ENCODE measurements around the gene LDLRAD4. TPM values are rescaled to one million over a fixed set of nuclear protein-coding genes. Genes with fewer than 3 reads are reported as not detected.

Gene LDLRAD4
- polyA plus RNA-seq, 1 experiment = not detected

- no peaks in the 10 kb centered on the region for H3K9me3 ChIP-seq (ENCODE audit: control insufficient read depth, insufficient read depth, low read length)
- ChIA-PET CTCF (no interaction called here), POLR2A (no interaction called here)
- no peak overlapping the region for H3K27ac ChIP-seq (ENCODE audit: low read depth, low read length)
- no peak for TF ChIP-seq CTCF (IDR thresholded peaks at IDR 0.05; ENCODE audit: low read depth, low read length)
- DNase-seq (ENCODE audit: low read depth, low spot score) = no peak
- H3K27me3 ChIP-seq (ENCODE audit: control insufficient read depth, insufficient read depth, low read length) = no peaks in the 10 kb centered on the region
- no peak overlapping the region for H3K4me3 ChIP-seq (ENCODE audit: low read depth, low read length)
Observed at GRCh38 chr18:13563390-13563805, 344.8 kb downstream of the LDLRAD4 start.

GRCh38 chr18:13564579-13564978 lies 346.0 kb downstream of the LDLRAD4 start:
- DNase-seq (ENCODE audit: low read depth, low spot score) = no peak
- TF ChIP-seq CTCF (IDR thresholded peaks at IDR 0.05; ENCODE audit: low read depth, low read length) = no peak
- H3K27me3 ChIP-seq (ENCODE audit: control insufficient read depth, insufficient read depth, low read length) = no peaks in the 10 kb centered on the region
- no peak overlapping the region for H3K4me3 ChIP-seq (ENCODE audit: low read depth, low read length)
- ChIA-PET POLR2A (no interaction called here), CTCF (no interaction called here)
- H3K27ac ChIP-seq (ENCODE audit: low read depth, low read length) = no peak overlapping the region
- no peaks in the 10 kb centered on the region for H3K9me3 ChIP-seq (ENCODE audit: control insufficient read depth, insufficient read depth, low read length)

GRCh38 chr18:13565228-13565627 lies 346.7 kb downstream of the LDLRAD4 start:
- no peak for DNase-seq (ENCODE audit: low read depth, low spot score)

GRCh38 chr18:13566941-13567746 lies 348.6 kb downstream of the LDLRAD4 start:
- TF ChIP-seq CTCF (IDR thresholded peaks at IDR 0.05; ENCODE audit: low read depth, low read length) = no peak
- no peak overlapping the region for H3K27ac ChIP-seq (ENCODE audit: low read depth, low read length)
- no peaks in the 10 kb centered on the region for H3K27me3 ChIP-seq (ENCODE audit: control insufficient read depth, insufficient read depth, low read length)
- no peaks in the 10 kb centered on the region for H3K9me3 ChIP-seq (ENCODE audit: control insufficient read depth, insufficient read depth, low read length)
- ChIA-PET POLR2A (no interaction called here), CTCF (no interaction called here)
- no peak for DNase-seq (ENCODE audit: low read depth, low spot score)
- H3K4me3 ChIP-seq (ENCODE audit: low read depth, low read length) = no peak overlapping the region

More at GRCh38 chr18:13565228-13565627, 346.7 kb downstream of the LDLRAD4 start:
- CTCF ChIA-PET = no interaction called here
- no peak for TF ChIP-seq CTCF (IDR thresholded peaks at IDR 0.05; ENCODE audit: low read depth, low read length)
- Histone ChIP-seq H3K27me3 (ENCODE audit: control insufficient read depth, insufficient read depth, low read length) (no peaks in the 10 kb centered on the region), H3K4me3 (ENCODE audit: low read depth, low read length) (no peak overlapping the region), H3K27ac (ENCODE audit: low read depth, low read length) (no peak overlapping the region), H3K9me3 (ENCODE audit: control insufficient read depth, insufficient read depth, low read length) (no peaks in the 10 kb centered on the region)
- POLR2A ChIA-PET = no interaction called here

- ChIA-PET POLR2A (no interaction called here), CTCF (no interaction called here)
- no peak for DNase-seq (ENCODE audit: low read depth, low spot score)
- H3K4me3 ChIP-seq (ENCODE audit: low read depth, low read length) = no peak overlapping the region
- no peaks in the 10 kb centered on the region for H3K27me3 ChIP-seq (ENCODE audit: control insufficient read depth, insufficient read depth, low read length)
- H3K27ac ChIP-seq (ENCODE audit: low read depth, low read length) = no peak overlapping the region
- no peaks in the 10 kb centered on the region for H3K9me3 ChIP-seq (ENCODE audit: control insufficient read depth, insufficient read depth, low read length)
- TF ChIP-seq CTCF (IDR thresholded peaks at IDR 0.05; ENCODE audit: low read depth, low read length) = no peak
Observed at GRCh38 chr18:13568443-13569392, 350.2 kb downstream of the LDLRAD4 start.
